H1 (cell line): ENCODE data around the gene CISTR. TPM values are rescaled to one million over a fixed set of nuclear protein-coding genes. Genes with fewer than 3 reads are reported as not detected.

Source experiments
- CTCF ChIA-PET: fragments of 300-600 bp; sonication (Branson Sonifier 250); formaldehyde crosslinking; loops from one replicate; lab custom pipeline; 2021; ENCODE audit not compliant: partially characterized antibody; lab: Charles Lee
- POLR2A ChIA-PET: fragments of 300-600 bp; sonication (Branson Sonifier 250); formaldehyde crosslinking; loops from one replicate; lab custom pipeline; 2021; ENCODE audit warnings: inconsistent platforms; ENCODE audit not compliant: partially characterized antibody; lab: Charles Lee
- DNase-seq, 2 experiments: peaks; one replicate each; pipeline versions ENCODE4 v3.0.0 to v3.0.0-alpha.2; 2010 to 2022; ENCODE audit warnings: low spot score in 2 of 2, low read depth in 1 of 2, mixed read lengths in 1 of 2
- FAIRE-seq: peaks from 2 replicates; lab custom pipeline; 2011; peaks lifted over from hg19 to GRCh38; lab: Jason Lieb, UNC
- H2AFZ ChIP-seq: 2 replicates; pipeline ENCODE4 v1.8.1; 2012; ENCODE audit warnings: low read length, inconsistent platforms
- H2AK5ac ChIP-seq: 2 replicates; pipeline ENCODE4 v1.6.1; 2013; ENCODE audit warnings: low read depth, low read length
- H2BK120ac ChIP-seq: replicated peaks from 2 replicates; pipeline ENCODE3; 2013; ENCODE audit warnings: low read depth, low read length, inconsistent platforms
- H2BK12ac ChIP-seq: 2 replicates; pipeline ENCODE4 v1.6.1; 2013; ENCODE audit warnings: low read depth, low read length
- H2BK15ac ChIP-seq: 2 replicates; pipeline ENCODE4 v1.6.1; 2013; ENCODE audit warnings: low read length
- H2BK20ac ChIP-seq: 2 replicates; pipeline ENCODE4 v1.6.1; 2013; ENCODE audit warnings: low read length
- H2BK5ac ChIP-seq: 2 replicates; pipeline ENCODE4 v1.6.1; 2013; ENCODE audit warnings: low read depth, low read length
- H3K14ac ChIP-seq: 2 replicates; pipeline ENCODE4 v1.6.1; 2013; ENCODE audit warnings: inconsistent platforms; ENCODE audit not compliant: insufficient read length
- H3K18ac ChIP-seq: 2 replicates; pipeline ENCODE4 v1.6.1; 2013; ENCODE audit warnings: low read length; ENCODE audit errors: extremely low read depth
- H3K23ac ChIP-seq: 2 replicates; pipeline ENCODE4 v1.6.1; 2013; ENCODE audit warnings: inconsistent platforms; ENCODE audit not compliant: insufficient read length
- H3K23me2 ChIP-seq: 2 replicates; pipeline ENCODE4 v1.6.1; 2013; ENCODE audit warnings: low read depth, low read length
- H3K27ac ChIP-seq: 2 replicates; pipeline ENCODE4 v1.6.1; 2011; ENCODE audit warnings: low read depth, low read length, inconsistent platforms
- H3K27me3 ChIP-seq, 4 experiments: replicated peaks in 1 of 4; 1 replicate in 1 of 4; 2 replicates in 3 of 4; pipeline versions ENCODE4 v1.6.1 to v1.8.1; 2011 to 2013; ENCODE audit warnings: low read length in 3 of 4, mild to moderate bottlenecking in 3 of 4, inconsistent platforms in 2 of 4, mixed read lengths in 2 of 4, moderate library complexity in 1 of 4; ENCODE audit not compliant: control insufficient read depth in 3 of 4, insufficient read depth in 3 of 4; ENCODE audit errors: extremely low read depth in 1 of 4
- H3K36me3 ChIP-seq, 4 experiments: 2 replicates each; pipeline versions ENCODE4 v1.6.1 to v1.8.1; 2011 to 2013; ENCODE audit warnings: mild to moderate bottlenecking in 4 of 4, low read length in 3 of 4, moderate library complexity in 2 of 4, control low read depth in 1 of 4, inconsistent platforms in 1 of 4; ENCODE audit not compliant: insufficient read depth in 4 of 4, control insufficient read depth in 2 of 4
- H3K4ac ChIP-seq: replicated peaks from 2 replicates; pipeline ENCODE3; 2013; ENCODE audit warnings: low read length, low read depth, mixed read lengths, inconsistent platforms; ENCODE audit not compliant: insufficient read length
- H3K4me1 ChIP-seq, 4 experiments: replicated peaks in 1 of 4; 1 replicate in 1 of 4; 2 replicates in 3 of 4; pipeline versions ENCODE4 v1.6.1 to v1.8.1; 2011 to 2013; ENCODE audit warnings: low read length in 3 of 4, inconsistent platforms in 2 of 4, mixed read lengths in 1 of 4; ENCODE audit not compliant: insufficient read depth in 4 of 4, control insufficient read depth in 3 of 4
- H3K4me2 ChIP-seq, 2 experiments: 2 replicates each; pipeline versions ENCODE4 v1.6.1 to v1.8.1; 2011 to 2013; ENCODE audit warnings: low read depth in 2 of 2, low read length in 2 of 2, control low read depth in 1 of 2, inconsistent platforms in 1 of 2, mild to moderate bottlenecking in 1 of 2; ENCODE audit not compliant: insufficient read depth in 1 of 2
- H3K4me3 ChIP-seq, 4 experiments: fragments of 200-600, 300-600 bp in 1 of 4; sonication (generic), shearing (Covaris generic), sonication (Bioruptor Twin) in 1 of 4; 2 replicates each; pipeline versions ENCODE4 v1.5.1 to v1.8.1; 2011 to 2016; ENCODE audit warnings: low read length in 4 of 4, low read depth in 3 of 4, control low read depth in 2 of 4, inconsistent platforms in 2 of 4, mild to moderate bottlenecking in 2 of 4, mixed read lengths in 1 of 4, moderate library complexity in 1 of 4; ENCODE audit not compliant: insufficient read depth in 2 of 4; ENCODE audit errors: extremely low read depth in 1 of 4
- H3K56ac ChIP-seq: replicated peaks from 2 replicates; pipeline ENCODE3; 2013; ENCODE audit warnings: low read depth, mild to moderate bottlenecking, mixed read lengths, low read length, inconsistent platforms; ENCODE audit not compliant: insufficient read length
- H3K79me1 ChIP-seq: 2 replicates; pipeline ENCODE4 v1.6.1; 2013; ENCODE audit warnings: low read depth, low read length, control low read depth
- H3K79me2 ChIP-seq, 2 experiments: 2 replicates each; pipeline versions ENCODE4 v1.6.1 to v1.8.1; 2012 to 2013; ENCODE audit warnings: low read length in 2 of 2, mild to moderate bottlenecking in 2 of 2, inconsistent platforms in 1 of 2; ENCODE audit not compliant: insufficient read depth in 2 of 2, control insufficient read depth in 1 of 2
- H3K9ac ChIP-seq, 4 experiments: replicated peaks in 1 of 4; 1 replicate in 1 of 4; 2 replicates in 3 of 4; pipeline versions ENCODE4 v1.6.1 to v1.8.1; 2011 to 2013; ENCODE audit warnings: low read depth in 3 of 4, low read length in 3 of 4, control low read depth in 2 of 4, mild to moderate bottlenecking in 2 of 4, moderate library complexity in 2 of 4, inconsistent platforms in 1 of 4; ENCODE audit errors: extremely low read depth in 1 of 4
- H3K9me3 ChIP-seq, 2 experiments: 2 replicates each; pipeline versions ENCODE4 v1.6.1 to v1.8.1; 2012 to 2013; ENCODE audit warnings: mild to moderate bottlenecking in 2 of 2, moderate library complexity in 2 of 2, control low read depth in 1 of 2, inconsistent platforms in 1 of 2, low read depth in 1 of 2, low read length in 1 of 2, mixed read lengths in 1 of 2; ENCODE audit not compliant: insufficient read depth in 2 of 2
- H4K20me1 ChIP-seq, 2 experiments: replicated peaks in 1 of 2; 2 replicates each; pipeline versions ENCODE3 to v1.8.1; 2011 to 2013; ENCODE audit warnings: inconsistent platforms in 2 of 2, low read length in 2 of 2, mild to moderate bottlenecking in 1 of 2; ENCODE audit not compliant: insufficient read depth in 2 of 2, control insufficient read depth in 1 of 2
- H4K5ac ChIP-seq: 2 replicates; pipeline ENCODE4 v1.6.1; 2013; ENCODE audit warnings: low read length, low read depth, mixed read lengths, inconsistent platforms; ENCODE audit not compliant: insufficient read length
- H4K8ac ChIP-seq: 2 replicates; pipeline ENCODE4 v1.8.0; 2013; ENCODE audit warnings: mild to moderate bottlenecking, moderate library complexity, low read length, inconsistent platforms; ENCODE audit not compliant: insufficient read depth; ENCODE audit errors: extremely low read depth
- H4K91ac ChIP-seq: replicated peaks from 2 replicates; pipeline ENCODE3; 2013; ENCODE audit warnings: low read length, mixed read lengths, inconsistent platforms; ENCODE audit not compliant: insufficient read length
- CHD2 ChIP-seq: IDR thresholded peaks from 2 replicates; pipeline ENCODE4 v1.6.1; 2012; ENCODE audit warnings: low read length, improper control_type of control experiment
- KDM1A ChIP-seq: fragments of 200-600, 300-600 bp; sonication (generic); IDR thresholded peaks from 2 replicates; pipeline ENCODE4 v1.7.1; 2016; ENCODE audit warnings: mild to moderate bottlenecking, low read length, borderline replicate concordance
- RBBP5 ChIP-seq: IDR thresholded peaks from 2 replicates; pipeline ENCODE4 v1.7.1; 2012; ENCODE audit warnings: low read depth, mild to moderate bottlenecking, inconsistent platforms, low read length, moderate library complexity, borderline replicate concordance
- RNF2 ChIP-seq: fragments of 200-900, 300-1000 bp; sonication (generic); IDR thresholded peaks from 2 replicates; pipeline ENCODE4 v1.7.1; 2016; ENCODE audit warnings: borderline replicate concordance, low read depth, mild to moderate bottlenecking, antibody characterized with exemption, low read length; ENCODE audit not compliant: poor library complexity, severe bottlenecking; ENCODE audit errors: missing control alignments
- SIN3A ChIP-seq, 2 experiments: IDR thresholded peaks in 1 of 2; conservative IDR thresholded peaks in 1 of 2; 2 replicates each; pipeline ENCODE4 v1.6.1; 2011 to 2012; ENCODE audit warnings: low read length in 2 of 2, improper control_type of control experiment in 1 of 2, low read depth in 1 of 2, mild to moderate bottlenecking in 1 of 2
- WGBS, 2 experiments: shearing (Covaris generic) in 1 of 2; methylation state at CpG; one replicate each; pipeline versions ENCODE4 v1.1.6 to v1.1.7; 2013 to 2015; ENCODE audit warnings: low lambda C conversion rate in 2 of 2, mixed read lengths in 2 of 2, inconsistent platforms in 1 of 2, low coverage in 1 of 2, missing lambda C conversion rate in 1 of 2; ENCODE audit not compliant: insufficient replicate concordance in 2 of 2, insufficient coverage in 1 of 2, insufficient read length in 1 of 2; ENCODE audit errors: extremely low coverage in 1 of 2, missing lambda C conversion rate in 1 of 2; 5-methylcytosine and 5-hydroxymethylcytosine counted together
- polyA plus RNA-seq, 7 experiments: library from polyadenylated mRNA; depleted of rRNA in 3 of 7; stranded (reverse) in 5 of 7; unstranded in 2 of 7; fragments of >200 nt in 5 of 7; fragments of 200-250 nt in 2 of 7; gene quantifications; 1 replicate in 5 of 7; 2 replicates in 1 of 7; 4 replicates in 1 of 7; pipeline versions ENCODE4 v1.2.1 to v1.2.3, GENCODE V29; 2011 to 2013; ENCODE audit warnings: missing spikeins in 2 of 7, mixed read lengths in 2 of 7
- total RNA-seq: library from RNA; stranded (reverse); fragmentation: NEBNext Ultra II Directional; extraction: Animal tissue kit (Norgen Biotek cat#: 25700); gene quantifications from 2 replicates; pipeline ENCODE4 v1.2.1, GENCODE V29; 2021

The CISTR gene
- total and polyA plus RNA-seq, 2 of the 8 experiments (the other 6 are each of a cell fraction or from before 2014, with no cell fraction given): not detected

- FAIRE-seq (peak; percentile 88), DNase-seq (peak in 1 of 2 experiments; percentile 81)
- H2BK15ac ChIP-seq: no peak overlapping the region
- H3K27me3 ChIP-seq: peaks cover 32 to 73% (median 52%) of the 10 kb centered on the region in 4 experiments
- no peak overlapping the region for H3K4ac ChIP-seq
- H3K4me3 ChIP-seq: peak overlapping the region in 1 of 4 experiments; percentile 27; a peak in 1 of 8 replicates
- H2BK12ac ChIP-seq: peak overlapping the region; percentile 18; the same call in 1 of the 2 replicates
- H3K4me2 ChIP-seq: peak overlapping the region; percentile 0 to 44; a peak in 2 of 4 replicates
- peaks cover 12% of the 10 kb centered on the region for H3K23me2 ChIP-seq
- H3K23ac ChIP-seq: no peak overlapping the region
- no peak overlapping the region for H4K5ac ChIP-seq
- no peak overlapping the region for H3K14ac ChIP-seq
- H3K79me1 ChIP-seq: no peaks in the 10 kb centered on the region
- no peaks in the 10 kb centered on the region for H4K20me1 ChIP-seq
- no peak overlapping the region for H2BK5ac ChIP-seq
- H3K56ac ChIP-seq: no peak overlapping the region
- no peaks in the 10 kb centered on the region for H3K79me2 ChIP-seq
- H2BK120ac ChIP-seq: no peak overlapping the region
- 28% methylated on average over 14 of the region's 16 CpGs; no CpG with 5 or more reads in 1 of the 2 experiments for WGBS, 2 experiments
- ChIA-PET POLR2A (interaction anchor here (0.7 to 1.3 kb wide), 4 partner anchors 9 to 41 kb away, joined by 3 to 4 read pairs (median 4); no protein-coding TSS in a partner anchor), CTCF (interaction anchor here (0.6 to 21.0 kb wide), 37 partner anchors 8 to 949 kb away, joined by 3 to 531 read pairs (median 4); partner anchors contain the start of genes CALCOCO1, CISTR and TARBP2)
- 0 out of 2 replicates have a peak overlapping the region, but pooled peaks have one; percentile 55 for H3K18ac ChIP-seq
- peak overlapping the region; percentile 72 for H2AFZ ChIP-seq
- H3K9me3 ChIP-seq: no peaks in the 10 kb centered on the region
- H3K9ac ChIP-seq: no peak overlapping the region
- no peak overlapping the region for H3K27ac ChIP-seq
- H2BK20ac ChIP-seq: 0 out of 2 replicates have a peak overlapping the region, but pooled peaks have one; percentile 61
- peaks cover 0 to 20% (median 7%) of the 10 kb centered on the region in 4 experiments; a peak in 5 of 7 replicates for H3K4me1 ChIP-seq
- H4K91ac ChIP-seq: no peak overlapping the region
- no peak overlapping the region for H2AK5ac ChIP-seq
- H3K36me3 ChIP-seq: no peaks in the 10 kb centered on the region
- no peak overlapping the region for H4K8ac ChIP-seq
- TF ChIP-seq SIN3A (conservative IDR thresholded peaks at IDR 0.05 in 1 of 2, IDR thresholded peaks at IDR 0.05 in 1 of 2; ENCODE audit: low read depth in 1 of 2, low read length in 2 of 2): 0 out of 4 replicates have a peak, but pooled peaks of 1 of the 2 experiments have one; percentile 48
- TF ChIP-seq RBBP5: no peak
- TF ChIP-seq KDM1A: no peak
- TF ChIP-seq CHD2: no peak
- TF ChIP-seq RNF2: no peak
These were observed 8.3 kb downstream of the CISTR start for GRCh38 chr12:53743266-53744129.
